Mesothelial cell of epicardium (in vitro differentiated cells): ENCODE measurements around the gene UHMK1. TPM values are rescaled to one million over a fixed set of nuclear protein-coding genes. Genes with fewer than 3 reads are reported as not detected.
A peak's percentile ranks its signal among the peaks of the same experiment; 100 is the strongest.

Experiments used
- DNase-seq, 2 experiments: peaks; one replicate each; pipeline ENCODE4 v3.0.0; 2021; ENCODE audit warnings: low spot score in 2 of 2; ENCODE audit not compliant: unreplicated experiment in 2 of 2
- H3K27ac Mint-ChIP-seq: 2 replicates; pipeline ENCODE4 v1.8.0; 2021; ENCODE audit warnings: mixed read lengths
- H3K27me3 Mint-ChIP-seq: 2 replicates; pipeline ENCODE4 v1.8.0; 2021; ENCODE audit warnings: low read depth, mixed read lengths
- H3K36me3 Mint-ChIP-seq: 2 replicates; pipeline ENCODE4 v1.8.0; 2021; ENCODE audit warnings: mixed read lengths
- H3K4me1 Mint-ChIP-seq: 2 replicates; pipeline ENCODE4 v1.8.0; 2021; ENCODE audit warnings: mixed read lengths
- H3K4me3 Mint-ChIP-seq: 2 replicates; pipeline ENCODE4 v1.8.0; 2021; ENCODE audit warnings: mild to moderate bottlenecking, moderate library complexity, mixed read lengths
- H3K9me3 Mint-ChIP-seq: 2 replicates; pipeline ENCODE4 v1.8.0; 2021; ENCODE audit warnings: mixed read lengths
- CTCF ChIP-seq: fragments of 200-600 bp; sonication (generic); IDR thresholded peaks from one replicate; pipeline ENCODE4 v1.5.0; 2021; ENCODE audit warnings: antibody characterized with exemption; ENCODE audit not compliant: unreplicated experiment
- total RNA-seq: library from RNA; stranded (reverse); gene quantifications from 3 replicates; pipeline ENCODE4 v1.2.1, GENCODE V29; 2021

Gene UHMK1
- total RNA-seq, 1 donor from 2014 or later = 23.6 TPM

- H3K27ac Mint-ChIP-seq = no peak overlapping the region
- DNase-seq = no peak
- H3K9me3 Mint-ChIP-seq = peaks cover 3% of the 10 kb centered on the region
- no peak for TF ChIP-seq CTCF
- no peaks in the 10 kb centered on the region for H3K4me1 Mint-ChIP-seq
- no peak overlapping the region for H3K4me3 Mint-ChIP-seq
- H3K36me3 Mint-ChIP-seq = peaks cover 3% of the 10 kb centered on the region
- no peaks in the 10 kb centered on the region for H3K27me3 Mint-ChIP-seq
Observed at GRCh38 chr1:162530988-162531319, 33.3 kb downstream of the UHMK1 start.

DNA sequence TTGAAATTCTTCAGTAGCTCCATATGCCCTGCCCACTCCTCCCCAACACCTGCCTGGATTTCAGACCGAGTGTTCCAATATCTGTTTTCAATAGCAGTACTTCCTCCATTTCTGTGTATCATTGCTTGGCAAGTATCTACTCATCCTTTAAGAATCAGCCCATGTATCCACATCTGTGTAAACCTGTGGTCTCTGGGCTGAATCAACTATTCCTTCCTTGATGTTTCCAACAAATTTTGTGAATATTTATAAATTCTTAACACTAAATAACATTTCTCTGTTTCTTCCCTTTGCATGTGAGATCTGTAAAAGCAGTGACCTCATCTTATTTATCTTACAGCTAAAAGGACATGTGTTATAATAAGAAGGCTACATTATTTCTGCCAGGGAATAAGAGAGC is 37.9 kb downstream of the UHMK1 start:
- Mint-ChIP-seq H3K36me3 (peaks cover 5% of the 10 kb centered on the region), H3K27me3 (no peaks in the 10 kb centered on the region), H3K27ac (no peak overlapping the region), H3K4me3 (no peak overlapping the region), H3K9me3 (peaks cover 3% of the 10 kb centered on the region), H3K4me1 (no peaks in the 10 kb centered on the region)
- no peak for DNase-seq
- TF ChIP-seq CTCF = no peak

DNA sequence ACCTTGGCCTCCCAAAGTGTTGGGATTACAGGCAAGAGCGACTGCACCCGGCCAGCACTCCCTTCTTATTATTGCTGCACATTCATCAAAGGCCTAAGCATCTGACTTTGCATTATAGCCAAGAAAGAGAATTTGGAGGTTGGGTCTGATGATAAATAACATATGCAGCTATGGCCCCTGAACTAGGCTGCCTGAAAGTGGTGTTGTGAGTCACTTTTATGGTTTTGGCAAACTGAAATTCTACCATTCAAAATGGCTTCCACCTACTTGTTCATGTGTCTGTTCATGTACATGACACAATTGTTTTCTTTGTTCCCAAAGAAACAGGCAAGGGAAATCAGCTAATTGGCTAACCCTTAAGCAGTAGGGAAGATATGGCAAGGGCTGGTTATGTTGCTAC is 38.9 kb downstream of the UHMK1 start:
- no peak for DNase-seq
- Mint-ChIP-seq H3K4me3 (no peak overlapping the region), H3K27me3 (no peaks in the 10 kb centered on the region), H3K4me1 (no peaks in the 10 kb centered on the region), H3K9me3 (peaks cover 8% of the 10 kb centered on the region), H3K27ac (no peak overlapping the region), H3K36me3 (peaks cover 8% of the 10 kb centered on the region)
- TF ChIP-seq CTCF = no peak

DNA sequence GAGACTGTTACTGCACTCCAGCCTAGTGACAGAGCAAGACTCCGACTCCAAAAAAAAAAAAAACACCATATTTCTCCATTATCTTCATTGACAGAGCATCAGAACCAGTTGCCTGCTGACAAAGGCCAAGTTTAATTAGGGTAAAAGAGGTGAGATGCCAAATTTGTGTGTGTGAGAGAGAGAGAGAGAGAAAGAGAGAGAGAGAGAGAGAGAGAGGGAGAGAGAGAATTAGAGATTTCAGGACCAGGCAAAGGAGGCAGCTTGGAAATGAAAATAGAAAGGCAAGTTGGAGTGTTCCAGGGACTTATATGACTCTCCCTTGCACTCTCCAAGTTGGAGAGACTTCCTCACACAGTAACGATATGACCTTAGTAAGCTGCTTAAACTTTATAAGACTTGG is 39.6 kb downstream of the UHMK1 start:
- no peak for TF ChIP-seq CTCF
- Mint-ChIP-seq H3K36me3 (peaks cover 5% of the 10 kb centered on the region), H3K9me3 (peaks cover 11% of the 10 kb centered on the region), H3K4me1 (no peaks in the 10 kb centered on the region), H3K27ac (peak overlapping the region; percentile 5), H3K27me3 (no peaks in the 10 kb centered on the region), H3K4me3 (no peak overlapping the region)
- DNase-seq = no peak

- DNase-seq = no peak
- Mint-ChIP-seq H3K27me3 (no peaks in the 10 kb centered on the region), H3K36me3 (peaks cover 8% of the 10 kb centered on the region), H3K4me1 (no peaks in the 10 kb centered on the region), H3K9me3 (peaks cover 19% of the 10 kb centered on the region), H3K4me3 (no peak overlapping the region), H3K27ac (peak overlapping the region; percentile 79)
- TF ChIP-seq CTCF = no peak
Observed at GRCh38 chr1:162538815-162539431, 41.3 kb downstream of the UHMK1 start.
